ENCODE results near the gene GALNTL6.
"Not testable (repeated sequence)": the region's sequence is repeated elsewhere in the genome, so short reads cannot be mapped to it uniquely, and the experiment has no call there.

Gene GALNTL6

GRCh38 chr4:172956340-172956739 lies 1143.1 kb downstream of the GALNTL6 start:
- not testable (repeated sequence) for H3K27ac Mint-ChIP-seq; H3K27me3 Mint-ChIP-seq (ENCODE audit: low read depth); H3K36me3 Mint-ChIP-seq (ENCODE audit: low read depth); H3K9me3 Mint-ChIP-seq; H3K4me3 Mint-ChIP-seq; H3K4me1 Mint-ChIP-seq (ENCODE audit: low read depth)

GRCh38 chr4:172957216-172957615 lies 1144.0 kb downstream of the GALNTL6 start:
- Mint-ChIP-seq H3K4me1 (ENCODE audit: low read depth) (no peaks in the 10 kb centered on the region), H3K27me3 (ENCODE audit: low read depth) (no peaks in the 10 kb centered on the region), H3K36me3 (ENCODE audit: low read depth) (no peaks in the 10 kb centered on the region), H3K4me3 (no peak overlapping the region), H3K9me3 (no peaks in the 10 kb centered on the region), H3K27ac (no peak overlapping the region)

- H3K27ac Mint-ChIP-seq, result no peak overlapping the region
- H3K9me3 Mint-ChIP-seq, result no peaks in the 10 kb centered on the region
- no peaks in the 10 kb centered on the region for H3K27me3 Mint-ChIP-seq (ENCODE audit: low read depth)
- no peaks in the 10 kb centered on the region for H3K4me1 Mint-ChIP-seq (ENCODE audit: low read depth)
- no peak overlapping the region for H3K4me3 Mint-ChIP-seq
- H3K36me3 Mint-ChIP-seq (ENCODE audit: low read depth), result no peaks in the 10 kb centered on the region
These were observed 1149.6 kb downstream of the GALNTL6 start for GRCh38 chr4:172962564-172963353.

GRCh38 chr4:172963498-172964294 lies 1150.5 kb downstream of the GALNTL6 start:
- H3K27me3 Mint-ChIP-seq (ENCODE audit: low read depth), result no peaks in the 10 kb centered on the region
- H3K36me3 Mint-ChIP-seq (ENCODE audit: low read depth), result no peaks in the 10 kb centered on the region
- no peaks in the 10 kb centered on the region for H3K9me3 Mint-ChIP-seq

GRCh38 chr4:172970189-172970588 lies 1157.0 kb downstream of the GALNTL6 start:
- H3K36me3 Mint-ChIP-seq (ENCODE audit: low read depth); H3K4me1 Mint-ChIP-seq (ENCODE audit: low read depth); H3K27ac Mint-ChIP-seq; H3K4me3 Mint-ChIP-seq; H3K27me3 Mint-ChIP-seq (ENCODE audit: low read depth): not testable (repeated sequence)
- H3K9me3 Mint-ChIP-seq, result peaks cover 13% of the 10 kb centered on the region

More at GRCh38 chr4:172963498-172964294, 1150.5 kb downstream of the GALNTL6 start:
- no peak overlapping the region for H3K27ac Mint-ChIP-seq
- H3K4me1 Mint-ChIP-seq (ENCODE audit: low read depth), result no peaks in the 10 kb centered on the region
- H3K4me3 Mint-ChIP-seq, result no peak overlapping the region

GRCh38 chr4:172974586-172974985 lies 1161.4 kb downstream of the GALNTL6 start:
- Mint-ChIP-seq H3K9me3 (peaks cover 6% of the 10 kb centered on the region), H3K27me3 (ENCODE audit: low read depth) (peaks cover 3% of the 10 kb centered on the region), H3K4me1 (ENCODE audit: low read depth) (no peaks in the 10 kb centered on the region), H3K4me3 (no peak overlapping the region), H3K36me3 (ENCODE audit: low read depth) (no peaks in the 10 kb centered on the region), H3K27ac (no peak overlapping the region)

GRCh38 chr4:172975651-172976229 lies 1162.5 kb downstream of the GALNTL6 start:
- Mint-ChIP-seq H3K4me1 (ENCODE audit: low read depth) (no peaks in the 10 kb centered on the region), H3K27me3 (ENCODE audit: low read depth) (no peaks in the 10 kb centered on the region), H3K9me3 (no peaks in the 10 kb centered on the region), H3K36me3 (ENCODE audit: low read depth) (no peaks in the 10 kb centered on the region), H3K27ac (no peak overlapping the region), H3K4me3 (no peak overlapping the region)

GRCh38 chr4:172977491-172978041 lies 1164.4 kb downstream of the GALNTL6 start:
- H3K4me3 Mint-ChIP-seq; H3K27me3 Mint-ChIP-seq (ENCODE audit: low read depth); H3K27ac Mint-ChIP-seq; H3K4me1 Mint-ChIP-seq (ENCODE audit: low read depth); H3K9me3 Mint-ChIP-seq; H3K36me3 Mint-ChIP-seq (ENCODE audit: low read depth): not testable (repeated sequence)

GRCh38 chr4:172978848-172979247 lies 1165.6 kb downstream of the GALNTL6 start:
- Mint-ChIP-seq H3K4me1 (ENCODE audit: low read depth) (no peaks in the 10 kb centered on the region), H3K4me3 (no peak overlapping the region), H3K36me3 (ENCODE audit: low read depth) (no peaks in the 10 kb centered on the region), H3K27me3 (ENCODE audit: low read depth) (no peaks in the 10 kb centered on the region), H3K9me3 (no peaks in the 10 kb centered on the region), H3K27ac (no peak overlapping the region)

GRCh38 chr4:172979332-172979731 lies 1166.1 kb downstream of the GALNTL6 start:
- H3K36me3 Mint-ChIP-seq (ENCODE audit: low read depth), result no peaks in the 10 kb centered on the region
- H3K4me1 Mint-ChIP-seq (ENCODE audit: low read depth), result no peaks in the 10 kb centered on the region
- H3K4me3 Mint-ChIP-seq, result no peak overlapping the region
- no peak overlapping the region for H3K27ac Mint-ChIP-seq
- no peaks in the 10 kb centered on the region for H3K9me3 Mint-ChIP-seq
- no peaks in the 10 kb centered on the region for H3K27me3 Mint-ChIP-seq (ENCODE audit: low read depth)

GRCh38 chr4:172980219-172980618 lies 1167.0 kb downstream of the GALNTL6 start:
- no peak overlapping the region for H3K4me3 Mint-ChIP-seq
- no peak overlapping the region for H3K27ac Mint-ChIP-seq
- no peaks in the 10 kb centered on the region for H3K27me3 Mint-ChIP-seq (ENCODE audit: low read depth)
- no peaks in the 10 kb centered on the region for H3K4me1 Mint-ChIP-seq (ENCODE audit: low read depth)
- H3K36me3 Mint-ChIP-seq (ENCODE audit: low read depth), result no peaks in the 10 kb centered on the region
- H3K9me3 Mint-ChIP-seq, result no peaks in the 10 kb centered on the region

- no peak overlapping the region for H3K4me3 Mint-ChIP-seq
- no peaks in the 10 kb centered on the region for H3K36me3 Mint-ChIP-seq (ENCODE audit: low read depth)
- no peaks in the 10 kb centered on the region for H3K9me3 Mint-ChIP-seq
- H3K27me3 Mint-ChIP-seq (ENCODE audit: low read depth), result no peaks in the 10 kb centered on the region
- no peak overlapping the region for H3K27ac Mint-ChIP-seq
- no peaks in the 10 kb centered on the region for H3K4me1 Mint-ChIP-seq (ENCODE audit: low read depth)
These were observed 1169.0 kb downstream of the GALNTL6 start for GRCh38 chr4:172982151-172982590.

GRCh38 chr4:172983014-172983413 lies 1169.8 kb downstream of the GALNTL6 start:
- Mint-ChIP-seq H3K9me3 (no peaks in the 10 kb centered on the region), H3K27ac (no peak overlapping the region), H3K4me3 (no peak overlapping the region), H3K27me3 (ENCODE audit: low read depth) (no peaks in the 10 kb centered on the region), H3K36me3 (ENCODE audit: low read depth) (no peaks in the 10 kb centered on the region), H3K4me1 (ENCODE audit: low read depth) (no peaks in the 10 kb centered on the region)

GRCh38 chr4:172983631-172984030 lies 1170.4 kb downstream of the GALNTL6 start:
- Mint-ChIP-seq H3K4me1 (ENCODE audit: low read depth) (no peaks in the 10 kb centered on the region), H3K27me3 (ENCODE audit: low read depth) (no peaks in the 10 kb centered on the region), H3K9me3 (no peaks in the 10 kb centered on the region), H3K27ac (no peak overlapping the region), H3K36me3 (ENCODE audit: low read depth) (no peaks in the 10 kb centered on the region), H3K4me3 (no peak overlapping the region)
